WTC11 (cell line): ENCODE measurements around the gene SLC7A4. TPM values are rescaled to one million over a fixed set of nuclear protein-coding genes. Genes with fewer than 3 reads are reported as not detected.

Source experiments
- ATAC-seq: fragments of 200-7000 bp; cut with Tn5 transposase; 2 replicates; pipeline ENCODE4 v1.10.0; 2021; ENCODE audit warnings: mild to moderate bottlenecking, moderate library complexity
- CTCF ChIA-PET: fragments of 300-600 bp; sonication (Branson Sonifier 250); formaldehyde crosslinking; loops from one replicate; lab custom pipeline; 2021; ENCODE audit warnings: antibody characterized with exemption; lab: Charles Lee
- POLR2A ChIA-PET: fragments of 350-600 bp; sonication (Branson Sonifier 250); formaldehyde crosslinking; loops from one replicate; lab custom pipeline; 2021; ENCODE audit warnings: antibody characterized with exemption; lab: Charles Lee
- DNase-seq: peaks from one replicate; pipeline ENCODE4 v3.0.0; 2021; ENCODE audit warnings: low spot score
- H3K27ac Mint-ChIP-seq: 2 replicates; pipeline ENCODE4 v1.8.0; 2021; ENCODE audit warnings: mixed read lengths
- H3K27me3 Mint-ChIP-seq: 2 replicates; pipeline ENCODE4 v1.8.0; 2021; ENCODE audit warnings: low read depth, mild to moderate bottlenecking, moderate library complexity, mixed read lengths
- H3K36me3 Mint-ChIP-seq: 2 replicates; pipeline ENCODE4 v1.8.0; 2021; ENCODE audit warnings: mixed read lengths
- H3K4me1 Mint-ChIP-seq: 2 replicates; pipeline ENCODE4 v1.8.0; 2022; ENCODE audit warnings: mixed read lengths
- H3K4me3 Mint-ChIP-seq: 2 replicates; pipeline ENCODE4 v1.8.0; 2021; ENCODE audit warnings: mild to moderate bottlenecking, moderate library complexity, mixed read lengths
- H3K9me3 Mint-ChIP-seq: 2 replicates; pipeline ENCODE4 v1.8.0; 2021; ENCODE audit warnings: mixed read lengths
- AFF4 ChIP-seq: sonication (generic); formaldehyde crosslinking; IDR thresholded peaks from 2 replicates; pipeline ENCODE4 v1.8.1; 2023; ENCODE audit warnings: mild to moderate bottlenecking, missing genetic modification reagents, borderline replicate concordance
- ARID4B ChIP-seq: sonication (generic); formaldehyde crosslinking; IDR thresholded peaks from 2 replicates; pipeline ENCODE4 v1.8.0; 2023; ENCODE audit warnings: missing genetic modification reagents, mild to moderate bottlenecking, borderline replicate concordance
- ATF3 ChIP-seq: sonication (generic); formaldehyde crosslinking; conservative IDR thresholded peaks from 2 replicates; pipeline ENCODE4 v1.8.1; 2022; ENCODE audit warnings: mild to moderate bottlenecking, missing genetic modification reagents
- CDX4 ChIP-seq: fragments of 250-450 bp; sonication (Bioruptor Pico); IDR thresholded peaks from 2 replicates; pipeline ENCODE4 v1.9.0; 2021; ENCODE audit warnings: moderate library complexity, mild to moderate bottlenecking, inconsistent platforms, borderline replicate concordance
- CREB1 ChIP-seq: sonication (generic); formaldehyde crosslinking; IDR thresholded peaks from 2 replicates; pipeline ENCODE4 v1.8.0; 2023; ENCODE audit warnings: mild to moderate bottlenecking, missing genetic modification reagents
- GABPB1 ChIP-seq: sonication (generic); formaldehyde crosslinking; IDR thresholded peaks from 2 replicates; pipeline ENCODE4 v1.8.1; 2023; ENCODE audit warnings: mild to moderate bottlenecking, missing genetic modification reagents
- GRHL2 ChIP-seq: fragments of 250-450 bp; sonication (Bioruptor Pico); IDR thresholded peaks from 2 replicates; pipeline ENCODE4 v1.8.0; 2022; ENCODE audit warnings: mild to moderate bottlenecking, moderate library complexity; ENCODE audit not compliant: insufficient replicate concordance, severe bottlenecking
- IRF1 ChIP-seq: sonication (generic); formaldehyde crosslinking; IDR thresholded peaks from 2 replicates; pipeline ENCODE4 v1.8.0; 2023; ENCODE audit warnings: missing genetic modification reagents
- MAX ChIP-seq: sonication (generic); formaldehyde crosslinking; IDR thresholded peaks from 2 replicates; pipeline ENCODE4 v1.8.0; 2022; ENCODE audit warnings: mild to moderate bottlenecking, missing genetic modification reagents
- MYBL2 ChIP-seq: sonication (generic); formaldehyde crosslinking; IDR thresholded peaks from 2 replicates; pipeline ENCODE4 v1.8.1; 2023; ENCODE audit warnings: mild to moderate bottlenecking, moderate library complexity, missing genetic modification reagents
- NFE2L1 ChIP-seq: sonication (generic); formaldehyde crosslinking; IDR thresholded peaks from 2 replicates; pipeline ENCODE4 v1.8.1; 2023; ENCODE audit warnings: missing genetic modification reagents
- NR2C2 ChIP-seq: sonication (generic); formaldehyde crosslinking; IDR thresholded peaks from 2 replicates; pipeline ENCODE4 v1.8.0; 2022; ENCODE audit warnings: mild to moderate bottlenecking, missing genetic modification reagents
- PRRX2 ChIP-seq: fragments of 250-450 bp; sonication (Bioruptor Pico); IDR thresholded peaks from 2 replicates; pipeline ENCODE4 v1.8.0; 2021; ENCODE audit warnings: mild to moderate bottlenecking
- TEAD1 ChIP-seq: sonication (generic); formaldehyde crosslinking; IDR thresholded peaks from 2 replicates; pipeline ENCODE4 v1.8.0; 2022; ENCODE audit warnings: mild to moderate bottlenecking, missing genetic modification reagents
- TP53 ChIP-seq: sonication (generic); formaldehyde crosslinking; IDR thresholded peaks from 2 replicates; pipeline ENCODE4 v1.8.1; 2023; ENCODE audit warnings: mild to moderate bottlenecking, missing genetic modification reagents
- ZNF416 ChIP-seq: fragments of 250-450 bp; sonication (Bioruptor Pico); IDR thresholded peaks from 2 replicates; pipeline ENCODE4 v1.9.0; 2021; ENCODE audit warnings: mild to moderate bottlenecking, inconsistent platforms
- ZNF423 ChIP-seq: fragments of 250-450 bp; sonication (Bioruptor Pico); IDR thresholded peaks from 2 replicates; pipeline ENCODE4 v2.1.2; 2022; ENCODE audit warnings: mild to moderate bottlenecking, moderate library complexity
- ZNF532 ChIP-seq: fragments of 250-450 bp; sonication (Bioruptor Pico); IDR thresholded peaks from 2 replicates; pipeline ENCODE4 v1.9.0; 2021; ENCODE audit warnings: mild to moderate bottlenecking, borderline replicate concordance
- ZNF671 ChIP-seq: fragments of 250-450 bp; sonication (Bioruptor Pico); IDR thresholded peaks from 2 replicates; pipeline ENCODE4 v1.8.0; 2021; ENCODE audit warnings: mild to moderate bottlenecking
- total RNA-seq: library from RNA; stranded (reverse); gene quantifications from 3 replicates; pipeline ENCODE4 v1.2.3, GENCODE V29; 2021

SLC7A4 gene
- total RNA-seq, 1 experiment from 2014 or later, result 0.37 TPM

GRCh38 chr22:20995329-20996030 lies 36.9 kb downstream of the SLC7A4 start (continued):
- TF ChIP-seq AFF4 (no peak), CDX4 (CRISPR knock-in tag) (no peak), ZNF416 (CRISPR knock-in tag) (no peak), ZNF423 (CRISPR knock-in tag) (no peak), TEAD1 (CRISPR knock-in tag) (no peak), IRF1 (CRISPR knock-in tag) (no peak), TP53 (CRISPR knock-in tag) (no peak)

GRCh38 chr22:20994902-20995241 lies 37.5 kb downstream of the SLC7A4 start:
- no peak for DNase-seq
- no peaks in the 10 kb centered on the region for H3K27me3 Mint-ChIP-seq
- ChIA-PET POLR2A (no interaction called here), CTCF (no interaction called here)
- no peak overlapping the region for H3K27ac Mint-ChIP-seq
- TF ChIP-seq GRHL2 (CRISPR knock-in tag) (no peak), GABPB1 (CRISPR knock-in tag) (no peak), ATF3 (CRISPR knock-in tag) (no peak), MAX (CRISPR knock-in tag) (no peak), PRRX2 (CRISPR knock-in tag) (no peak), NR2C2 (CRISPR knock-in tag) (no peak), ZNF532 (no peak), CREB1 (no peak), NFE2L1 (no peak), TP53 (CRISPR knock-in tag) (no peak), MYBL2 (no peak), ZNF671 (no peak), ARID4B (CRISPR knock-in tag) (no peak)
- H3K4me1 Mint-ChIP-seq, result no peaks in the 10 kb centered on the region
- H3K36me3 Mint-ChIP-seq, result no peaks in the 10 kb centered on the region
- no peaks in the 10 kb centered on the region for H3K9me3 Mint-ChIP-seq
- no peak for ATAC-seq
- no peak overlapping the region for H3K4me3 Mint-ChIP-seq
